Measurements from ENCODE around the gene ATP5F1D.

Gene ATP5F1D

DNA sequence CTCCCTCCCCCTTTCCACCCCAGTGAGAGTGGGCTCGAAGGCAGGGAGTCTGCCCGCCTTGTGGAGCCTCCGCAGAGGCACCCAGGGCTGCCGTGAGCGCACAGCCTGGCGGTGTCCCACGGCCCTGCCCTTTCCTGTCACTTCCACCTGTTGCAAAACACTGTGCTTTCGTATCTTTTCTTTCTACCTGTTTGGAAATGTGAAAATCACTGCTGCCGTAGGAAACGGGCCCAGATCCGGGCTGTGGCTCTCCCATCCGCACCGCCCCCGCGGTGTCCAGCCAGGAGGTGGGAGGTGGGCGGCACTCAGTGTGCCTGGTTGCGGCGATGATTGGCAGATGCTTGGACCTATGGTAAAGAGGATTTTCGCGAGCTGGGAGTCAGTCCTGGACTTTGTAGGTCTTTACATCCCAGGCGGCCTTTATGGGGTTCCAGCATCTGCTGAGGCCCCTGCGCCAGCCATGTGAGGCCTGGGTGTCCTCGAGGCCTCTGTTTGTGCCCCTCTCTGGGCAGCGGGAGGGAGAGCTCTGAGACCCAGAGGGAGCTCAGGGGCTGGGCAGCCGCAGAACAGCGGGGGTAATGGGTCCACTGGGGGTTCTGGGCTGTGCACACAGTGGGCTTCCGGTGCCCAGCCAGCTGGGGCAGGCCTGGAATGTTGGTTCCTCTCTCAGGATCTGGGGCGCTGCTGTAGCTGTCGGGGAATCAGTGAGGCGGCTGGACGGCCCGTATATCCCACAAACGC is 29.9 kb upstream of the ATP5F1D start:
- no peak overlapping the region for H3K9ac ChIP-seq
- H2AFZ ChIP-seq (ENCODE audit: low read depth) = no peak overlapping the region
- no peaks in the 10 kb centered on the region for H4K20me1 ChIP-seq (ENCODE audit: insufficient read depth)
- H3K4me2 ChIP-seq = no peak overlapping the region
- no peaks in the 10 kb centered on the region for H3K27me3 ChIP-seq (ENCODE audit: insufficient read depth, low read depth)
- H3K4me3 ChIP-seq (IDR thresholded peaks at IDR 0.05; ENCODE audit: insufficient read depth, low read depth, low read length) = no peak overlapping the region
- H3K36me3 ChIP-seq (ENCODE audit: insufficient read depth) = no peaks in the 10 kb centered on the region
- H3K79me2 ChIP-seq (ENCODE audit: insufficient read depth, low read depth) = peaks cover 65% of the 10 kb centered on the region
- peaks cover 11% of the 10 kb centered on the region for H3K4me1 ChIP-seq (ENCODE audit: low read depth, poor library complexity, severe bottlenecking)
- TF ChIP-seq, protein P1, sequence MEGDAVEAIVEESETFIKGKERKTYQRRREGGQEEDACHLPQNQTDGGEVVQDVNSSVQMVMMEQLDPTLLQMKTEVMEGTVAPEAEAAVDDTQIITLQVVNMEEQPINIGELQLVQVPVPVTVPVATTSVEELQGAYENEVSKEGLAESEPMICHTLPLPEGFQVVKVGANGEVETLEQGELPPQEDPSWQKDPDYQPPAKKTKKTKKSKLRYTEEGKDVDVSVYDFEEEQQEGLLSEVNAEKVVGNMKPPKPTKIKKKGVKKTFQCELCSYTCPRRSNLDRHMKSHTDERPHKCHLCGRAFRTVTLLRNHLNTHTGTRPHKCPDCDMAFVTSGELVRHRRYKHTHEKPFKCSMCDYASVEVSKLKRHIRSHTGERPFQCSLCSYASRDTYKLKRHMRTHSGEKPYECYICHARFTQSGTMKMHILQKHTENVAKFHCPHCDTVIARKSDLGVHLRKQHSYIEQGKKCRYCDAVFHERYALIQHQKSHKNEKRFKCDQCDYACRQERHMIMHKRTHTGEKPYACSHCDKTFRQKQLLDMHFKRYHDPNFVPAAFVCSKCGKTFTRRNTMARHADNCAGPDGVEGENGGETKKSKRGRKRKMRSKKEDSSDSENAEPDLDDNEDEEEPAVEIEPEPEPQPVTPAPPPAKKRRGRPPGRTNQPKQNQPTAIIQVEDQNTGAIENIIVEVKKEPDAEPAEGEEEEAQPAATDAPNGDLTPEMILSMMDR (conservative IDR thresholded peaks at IDR 0.05; ENCODE audit: low read depth, low read length) = no peak
- no peak overlapping the region for H3K27ac ChIP-seq

DNA sequence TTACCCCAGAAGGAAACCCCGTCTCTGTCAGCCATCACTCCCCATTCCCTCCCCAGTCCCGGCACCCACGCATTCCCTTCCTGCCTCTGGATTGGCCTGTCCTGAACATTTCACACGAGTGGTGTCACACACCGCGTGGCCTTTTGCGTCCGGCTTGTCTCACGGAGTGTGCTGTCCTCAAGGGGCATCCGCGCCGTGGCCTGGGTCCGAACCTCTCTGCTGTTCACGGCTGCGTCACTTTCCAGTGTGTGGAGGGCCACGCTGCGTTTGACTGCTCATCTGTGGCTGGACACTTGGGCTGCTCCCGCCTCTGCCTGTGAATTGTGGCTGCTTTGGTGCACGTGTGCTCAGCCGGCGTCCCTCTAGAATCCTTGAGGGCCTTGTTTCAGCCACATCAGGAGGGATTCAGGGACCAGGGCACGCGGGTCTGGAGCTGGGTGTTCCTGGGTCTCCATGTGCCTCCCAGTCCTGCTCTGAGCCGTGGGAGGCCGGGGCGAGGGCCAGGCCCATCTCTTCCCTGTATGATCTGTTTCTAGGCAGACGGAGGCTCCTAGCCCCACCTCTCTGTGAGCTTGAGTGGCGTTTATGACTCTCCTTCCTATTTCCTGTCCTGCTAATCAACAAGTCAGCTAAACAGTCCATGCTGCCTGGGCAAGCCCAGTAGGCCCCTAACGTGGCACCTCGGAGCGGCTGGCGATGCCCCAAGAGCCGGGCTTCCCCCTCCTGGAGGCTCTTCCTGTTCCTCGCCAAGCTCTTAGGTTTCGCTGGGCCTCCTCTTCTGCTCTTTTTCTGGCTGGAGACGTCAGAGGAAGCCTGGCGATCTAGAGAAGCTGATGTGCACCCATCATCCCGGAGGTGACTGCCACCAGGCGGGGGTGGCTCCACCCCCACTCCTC is 27.9 kb upstream of the ATP5F1D start:
- Histone ChIP-seq H2AFZ (ENCODE audit: low read depth) (no peak overlapping the region), H3K79me2 (ENCODE audit: insufficient read depth, low read depth) (peaks cover 51% of the 10 kb centered on the region), H3K27me3 (ENCODE audit: insufficient read depth, low read depth) (no peaks in the 10 kb centered on the region), H3K4me2 (no peak overlapping the region), H4K20me1 (ENCODE audit: insufficient read depth) (no peaks in the 10 kb centered on the region), H3K27ac (no peak overlapping the region), H3K4me1 (ENCODE audit: low read depth, poor library complexity, severe bottlenecking) (no peaks in the 10 kb centered on the region), H3K4me3 (IDR thresholded peaks at IDR 0.05; ENCODE audit: insufficient read depth, low read depth, low read length) (no peak overlapping the region), H3K9ac (no peak overlapping the region), H3K36me3 (ENCODE audit: insufficient read depth) (no peaks in the 10 kb centered on the region)
- TF ChIP-seq, protein P1 (conservative IDR thresholded peaks at IDR 0.05; ENCODE audit: low read depth, low read length) = no peak

DNA sequence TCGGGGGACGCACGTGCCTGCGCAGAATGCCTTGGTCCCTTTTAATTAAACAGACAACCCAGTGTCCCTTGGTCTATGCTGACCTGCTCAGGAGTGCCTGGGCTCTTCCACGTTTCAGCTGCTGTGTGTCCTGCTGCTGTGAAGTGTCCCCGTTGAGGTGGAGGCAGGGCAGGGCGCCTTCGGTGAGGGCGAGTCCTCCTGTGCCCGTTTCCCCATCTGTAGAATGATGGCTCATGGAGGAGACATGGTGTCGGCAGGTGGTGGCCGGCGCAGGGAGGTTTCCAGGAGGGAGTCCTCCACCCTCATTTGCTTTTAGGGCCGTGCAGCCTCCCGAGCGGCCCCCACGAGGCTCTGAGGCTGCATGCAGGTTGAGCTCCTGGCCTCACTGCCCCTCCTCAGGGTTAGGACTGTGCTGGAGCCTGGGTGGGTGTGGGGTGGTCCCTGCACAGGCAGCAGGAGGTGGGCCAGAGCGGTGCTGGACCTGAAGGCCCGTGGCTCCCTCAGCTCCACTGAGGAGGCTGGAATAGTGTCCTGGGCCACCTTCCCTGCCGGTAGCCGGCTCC is 27.2 kb upstream of the ATP5F1D start:
- H3K36me3 ChIP-seq (ENCODE audit: insufficient read depth) = no peaks in the 10 kb centered on the region
- H3K4me3 ChIP-seq (IDR thresholded peaks at IDR 0.05; ENCODE audit: insufficient read depth, low read depth, low read length) = no peak overlapping the region
- TF ChIP-seq, protein P1 (conservative IDR thresholded peaks at IDR 0.05; ENCODE audit: low read depth, low read length) = no peak
- no peak overlapping the region for H3K27ac ChIP-seq
- H2AFZ ChIP-seq (ENCODE audit: low read depth) = no peak overlapping the region
- H4K20me1 ChIP-seq (ENCODE audit: insufficient read depth) = no peaks in the 10 kb centered on the region
- peaks cover 44% of the 10 kb centered on the region for H3K79me2 ChIP-seq (ENCODE audit: insufficient read depth, low read depth)
- H3K4me1 ChIP-seq (ENCODE audit: low read depth, poor library complexity, severe bottlenecking) = no peaks in the 10 kb centered on the region
- no peak overlapping the region for H3K4me2 ChIP-seq
- no peaks in the 10 kb centered on the region for H3K27me3 ChIP-seq (ENCODE audit: insufficient read depth, low read depth)
- no peak overlapping the region for H3K9ac ChIP-seq

DNA sequence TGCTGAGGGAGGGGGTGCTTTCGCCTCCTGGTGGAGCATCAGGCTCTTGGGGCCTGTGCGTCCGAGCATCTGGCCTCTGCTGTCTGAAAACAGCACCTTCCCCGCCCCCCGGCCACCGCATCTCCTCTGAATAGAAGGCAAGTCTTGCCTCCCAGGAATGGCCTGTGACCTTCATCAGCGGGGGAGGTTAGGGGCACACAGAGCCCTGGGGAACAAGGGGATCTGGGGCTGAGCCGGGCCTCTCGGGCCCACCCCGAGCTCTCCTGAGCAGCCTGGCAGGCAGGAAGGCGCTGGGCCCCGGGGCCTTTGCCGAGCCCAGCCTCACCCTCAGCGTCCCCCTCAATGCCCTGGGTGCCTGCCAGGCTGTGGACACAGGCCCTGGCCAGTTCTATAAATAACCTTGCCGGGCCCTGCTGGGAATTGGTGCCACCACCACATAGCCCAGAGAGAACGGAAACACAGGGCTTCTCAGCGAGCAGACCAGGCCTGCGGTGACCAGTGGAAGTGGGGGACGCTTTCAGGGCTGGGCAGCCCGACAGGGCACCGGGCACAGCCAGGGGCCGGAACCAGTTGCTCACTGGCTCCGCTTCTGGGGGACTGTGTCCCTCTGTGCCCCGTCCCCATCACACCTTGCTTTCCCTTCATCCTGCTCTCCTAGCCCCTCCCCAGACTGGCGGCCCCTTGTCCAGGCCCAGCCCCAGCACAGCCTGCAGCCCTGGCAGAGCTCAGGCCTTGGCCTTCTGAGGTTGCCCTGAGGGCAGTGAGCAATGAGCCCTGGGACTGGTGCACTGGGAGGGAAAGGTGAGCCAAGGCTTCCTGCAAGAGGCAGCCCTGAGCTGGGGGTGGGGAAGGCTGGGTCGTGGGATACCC is 26.5 kb upstream of the ATP5F1D start:
- Histone ChIP-seq H3K4me2 (no peak overlapping the region), H3K27me3 (ENCODE audit: insufficient read depth, low read depth) (no peaks in the 10 kb centered on the region), H2AFZ (ENCODE audit: low read depth) (no peak overlapping the region), H4K20me1 (ENCODE audit: insufficient read depth) (no peaks in the 10 kb centered on the region), H3K79me2 (ENCODE audit: insufficient read depth, low read depth) (peaks cover 39% of the 10 kb centered on the region), H3K4me1 (ENCODE audit: low read depth, poor library complexity, severe bottlenecking) (no peaks in the 10 kb centered on the region), H3K36me3 (ENCODE audit: insufficient read depth) (no peaks in the 10 kb centered on the region), H3K27ac (no peak overlapping the region), H3K9ac (no peak overlapping the region), H3K4me3 (IDR thresholded peaks at IDR 0.05; ENCODE audit: insufficient read depth, low read depth, low read length) (no peak overlapping the region)
- TF ChIP-seq, protein P1 (conservative IDR thresholded peaks at IDR 0.05; ENCODE audit: low read depth, low read length) = no peak
